IPS-18a (cell line): ENCODE measurements around the gene SND1.

ENCODE experiments used
- H3K27ac ChIP-seq: one replicate; pipeline ENCODE4 v1.5.1; 2013; ENCODE audit warnings: low read length
- H3K27me3 ChIP-seq: one replicate; pipeline ENCODE4 v1.6.1; 2013; ENCODE audit warnings: mild to moderate bottlenecking, low read length; ENCODE audit not compliant: control insufficient read depth, insufficient read depth
- H3K36me3 ChIP-seq: one replicate; pipeline ENCODE4 v1.6.1; 2013; ENCODE audit warnings: low read depth, low read length; ENCODE audit not compliant: control insufficient read depth
- H3K4me1 ChIP-seq: one replicate; pipeline ENCODE4 v1.6.1; 2013; ENCODE audit warnings: low read depth, low read length; ENCODE audit not compliant: control insufficient read depth
- H3K4me3 ChIP-seq: one replicate; pipeline ENCODE4 v1.5.1; 2013; ENCODE audit warnings: low read length
- H3K9ac ChIP-seq: one replicate; pipeline ENCODE4 v1.6.1; 2013; ENCODE audit warnings: mild to moderate bottlenecking, low read length, moderate library complexity
- H3K9me3 ChIP-seq: one replicate; pipeline ENCODE4 v1.6.1; 2013; ENCODE audit warnings: low read depth, low read length; ENCODE audit not compliant: control insufficient read depth

Gene SND1

DNA sequence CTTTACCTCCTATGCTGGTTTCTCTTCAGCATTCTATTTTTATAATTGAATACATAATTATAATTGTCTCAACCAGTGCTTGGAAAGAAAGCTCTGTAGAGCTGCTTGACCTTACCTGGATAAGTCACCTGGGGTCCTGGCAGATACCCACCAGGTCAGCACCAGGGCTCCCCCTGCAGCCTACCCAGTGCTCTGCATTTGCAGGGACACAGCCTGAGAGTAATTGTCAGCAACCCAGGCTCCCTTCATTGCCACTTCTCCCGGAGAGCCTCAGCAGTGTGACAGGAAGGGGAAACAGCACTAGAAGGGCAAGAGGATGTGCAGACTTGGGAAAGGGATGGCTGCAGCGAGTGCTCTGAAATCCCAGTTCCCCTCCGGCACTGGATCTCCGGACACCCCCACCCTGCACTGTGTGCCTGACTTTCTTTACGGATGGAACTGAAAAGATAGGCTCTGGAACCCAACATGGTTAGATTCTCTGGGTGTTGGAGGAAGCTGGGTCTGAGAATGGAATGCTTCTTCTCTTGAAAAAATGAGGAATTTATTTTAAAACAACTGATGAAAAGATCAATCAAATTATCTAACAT, 22.6 kb upstream of the SND1 start:
- H3K9me3 ChIP-seq: no peaks in the 10 kb centered on the region
- no peaks in the 10 kb centered on the region for H3K27me3 ChIP-seq
- H3K4me1 ChIP-seq: no peaks in the 10 kb centered on the region
- H3K9ac ChIP-seq: no peak overlapping the region
- no peak overlapping the region for H3K27ac ChIP-seq
- no peak overlapping the region for H3K4me3 ChIP-seq
- H3K36me3 ChIP-seq: no peaks in the 10 kb centered on the region

- H3K27ac ChIP-seq: no peak overlapping the region
- no peaks in the 10 kb centered on the region for H3K9me3 ChIP-seq
- no peaks in the 10 kb centered on the region for H3K4me1 ChIP-seq
- no peak overlapping the region for H3K9ac ChIP-seq
- no peaks in the 10 kb centered on the region for H3K36me3 ChIP-seq
- no peaks in the 10 kb centered on the region for H3K27me3 ChIP-seq
- no peak overlapping the region for H3K4me3 ChIP-seq
Measured at GRCh38 chr7:127632276-127632910, 19.6 kb upstream of the SND1 start.

DNA sequence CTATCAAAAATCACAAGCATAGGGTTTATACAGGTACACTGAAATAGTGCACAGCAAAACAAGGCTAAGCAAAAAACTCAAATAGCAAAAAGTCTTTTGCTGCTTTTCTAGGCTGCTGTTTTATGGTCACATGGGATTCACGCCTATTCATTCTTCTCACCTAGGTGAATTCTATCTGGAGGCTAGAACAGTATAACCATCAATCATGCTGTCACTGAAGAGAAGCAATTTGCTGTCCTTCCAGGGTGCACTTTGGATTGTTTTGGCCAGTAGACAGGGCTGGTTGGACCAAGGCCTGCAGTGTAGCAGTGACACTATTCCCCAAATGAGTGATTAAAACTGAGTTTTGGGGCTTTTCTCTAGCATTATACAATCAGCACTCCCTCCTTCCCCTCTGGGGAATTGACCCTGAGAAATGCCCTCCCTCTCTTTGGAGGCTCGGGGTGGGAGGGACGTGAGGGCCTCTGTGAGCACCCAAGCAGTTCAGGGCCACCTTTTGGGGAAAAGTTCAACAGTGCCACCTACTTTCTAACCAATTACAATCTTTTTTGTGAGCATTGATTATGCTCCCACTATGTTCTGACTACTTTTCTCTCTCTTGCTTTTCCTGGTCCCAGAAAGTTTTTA, 16.2 kb upstream of the SND1 start:
- Histone ChIP-seq H3K9ac (no peak overlapping the region), H3K27me3 (no peaks in the 10 kb centered on the region), H3K36me3 (no peaks in the 10 kb centered on the region), H3K4me1 (no peaks in the 10 kb centered on the region), H3K27ac (no peak overlapping the region), H3K9me3 (no peaks in the 10 kb centered on the region), H3K4me3 (no peak overlapping the region)

DNA sequence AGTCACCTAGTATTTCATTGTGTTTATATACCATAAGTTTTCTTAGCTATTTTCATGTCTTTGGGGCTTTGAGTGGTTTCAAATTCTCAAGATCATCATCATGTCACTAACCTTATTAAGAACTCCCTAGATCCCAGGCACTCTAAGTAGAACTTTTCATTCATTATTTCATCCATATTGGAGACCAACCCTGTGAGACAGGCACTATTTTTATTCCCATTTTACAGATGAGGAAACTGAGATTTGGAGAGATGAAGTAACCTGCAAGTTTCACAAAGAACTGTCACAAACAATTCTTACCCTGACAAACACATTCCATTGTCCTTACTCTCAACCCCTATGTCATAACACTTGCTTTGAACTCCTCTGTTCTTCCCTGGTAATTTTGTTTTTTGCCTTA, 13.8 kb upstream of the SND1 start:
- Histone ChIP-seq H3K9ac (no peak overlapping the region), H3K4me1 (no peaks in the 10 kb centered on the region), H3K27me3 (no peaks in the 10 kb centered on the region), H3K36me3 (no peaks in the 10 kb centered on the region), H3K4me3 (no peak overlapping the region), H3K27ac (no peak overlapping the region), H3K9me3 (no peaks in the 10 kb centered on the region)

- H3K4me3 ChIP-seq: no peak overlapping the region
- no peaks in the 10 kb centered on the region for H3K27me3 ChIP-seq
- no peak overlapping the region for H3K27ac ChIP-seq
- no peaks in the 10 kb centered on the region for H3K36me3 ChIP-seq
- H3K4me1 ChIP-seq: no peaks in the 10 kb centered on the region
- H3K9me3 ChIP-seq: no peaks in the 10 kb centered on the region
- H3K9ac ChIP-seq: no peak overlapping the region
Measured at GRCh38 chr7:127644484-127644883, 7.5 kb upstream of the SND1 start.

DNA sequence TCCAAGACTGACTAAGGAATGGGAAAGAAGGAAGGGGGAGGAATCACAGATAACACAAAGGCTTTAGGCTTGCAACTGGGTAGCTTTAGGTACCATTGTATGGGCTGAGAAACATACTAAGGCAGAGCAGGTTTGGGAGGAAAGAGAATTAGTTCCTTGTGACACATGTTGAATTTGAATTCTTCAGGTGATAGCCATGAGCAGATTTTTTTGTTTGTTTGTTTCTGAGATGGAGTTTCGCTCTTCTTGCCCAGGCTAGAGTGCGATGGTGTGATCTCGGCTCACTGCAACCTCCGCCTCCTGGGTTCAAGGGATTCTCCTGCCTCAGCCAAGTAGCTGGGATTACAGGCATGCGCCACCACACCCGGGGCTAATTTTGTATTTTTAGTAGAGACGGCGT, 4.4 kb upstream of the SND1 start:
- no peak overlapping the region for H3K27ac ChIP-seq
- H3K27me3 ChIP-seq: no peaks in the 10 kb centered on the region
- H3K4me1 ChIP-seq: peaks cover 5% of the 10 kb centered on the region
- H3K9ac ChIP-seq: no peak overlapping the region
- no peaks in the 10 kb centered on the region for H3K9me3 ChIP-seq
- no peaks in the 10 kb centered on the region for H3K36me3 ChIP-seq
- no peak overlapping the region for H3K4me3 ChIP-seq

DNA sequence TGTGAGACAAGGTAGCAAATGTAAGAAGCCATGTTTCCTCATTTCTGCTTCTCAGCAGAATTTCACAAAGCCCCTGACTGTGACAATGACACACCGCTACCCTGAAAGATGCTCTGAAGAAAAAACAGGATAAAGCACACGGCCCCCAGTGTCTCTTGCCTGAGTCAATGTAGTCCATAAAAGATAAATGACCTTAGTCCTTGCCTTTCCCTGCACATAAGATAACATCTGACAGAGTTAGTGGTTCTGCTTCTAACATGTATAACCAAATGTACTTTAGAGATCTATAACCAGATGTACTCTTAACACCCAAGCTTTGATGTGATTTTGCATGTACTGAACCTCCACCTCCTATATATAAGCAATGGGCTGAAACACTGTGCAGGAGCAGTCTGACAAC, 3.0 kb upstream of the SND1 start:
- H3K27me3 ChIP-seq: no peaks in the 10 kb centered on the region
- H3K4me1 ChIP-seq: peaks cover 11% of the 10 kb centered on the region
- no peaks in the 10 kb centered on the region for H3K36me3 ChIP-seq
- no peaks in the 10 kb centered on the region for H3K9me3 ChIP-seq
- H3K9ac ChIP-seq: no peak overlapping the region
- no peak overlapping the region for H3K27ac ChIP-seq
- H3K4me3 ChIP-seq: no peak overlapping the region

- Histone ChIP-seq H3K9ac (peak overlapping the region; percentile 86), H3K9me3 (no peaks in the 10 kb centered on the region), H3K4me1 (peaks cover 17% of the 10 kb centered on the region), H3K27me3 (no peaks in the 10 kb centered on the region), H3K27ac (peak overlapping the region; percentile 86), H3K36me3 (peaks cover 3% of the 10 kb centered on the region), H3K4me3 (peak overlapping the region; percentile 97)
Measured at GRCh38 chr7:127650847-127651555, 993 bp upstream of the SND1 start.

DNA sequence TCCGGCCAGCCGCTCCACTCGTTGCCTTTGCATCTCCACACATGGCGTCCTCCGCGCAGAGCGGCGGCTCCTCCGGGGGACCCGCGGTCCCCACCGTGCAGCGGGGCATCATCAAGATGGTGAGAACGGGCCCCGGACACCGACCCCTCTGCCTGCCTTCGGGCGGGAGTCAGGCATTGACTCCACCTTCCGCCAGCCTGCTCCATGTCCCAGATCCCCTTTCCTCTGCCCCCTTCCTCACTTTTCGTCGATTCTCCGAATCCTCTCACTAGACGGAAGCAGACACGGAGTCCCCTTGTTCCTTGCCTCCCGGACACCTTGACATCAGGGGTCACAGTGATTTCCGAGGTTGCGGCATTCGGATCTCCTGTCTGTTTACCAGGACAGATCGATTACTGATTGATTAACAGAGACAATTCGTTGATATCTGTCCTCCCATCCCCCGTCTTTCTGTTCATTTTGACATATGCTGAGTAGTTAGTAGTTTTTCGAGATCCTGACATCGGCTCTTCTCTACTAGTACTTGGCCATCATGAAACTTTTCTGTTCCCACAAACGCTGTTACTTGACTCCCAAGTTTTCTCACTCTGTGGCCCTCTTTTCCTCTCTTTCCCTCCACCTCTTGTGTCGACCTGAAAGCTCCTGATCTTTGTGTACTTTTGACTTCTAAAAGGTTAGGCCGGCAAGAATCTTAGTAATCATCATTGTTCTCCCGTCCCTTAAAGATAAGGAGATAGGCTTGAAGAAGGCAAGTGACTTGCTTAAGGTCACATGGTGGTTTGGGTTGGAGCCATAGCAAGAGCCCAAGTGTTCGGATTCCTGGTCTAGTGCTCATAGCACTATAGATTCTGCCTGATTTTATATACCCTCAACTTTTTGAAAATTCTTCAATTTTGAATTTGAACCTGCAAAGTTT, 597 bp downstream of the SND1 start:
- Histone ChIP-seq H3K9ac (peak overlapping the region; percentile 83), H3K9me3 (no peaks in the 10 kb centered on the region), H3K36me3 (peaks cover 3% of the 10 kb centered on the region), H3K4me3 (peak overlapping the region; percentile 97), H3K27me3 (no peaks in the 10 kb centered on the region), H3K4me1 (peaks cover 17% of the 10 kb centered on the region), H3K27ac (peak overlapping the region; percentile 62)

- Histone ChIP-seq H3K4me1 (peaks cover 17% of the 10 kb centered on the region), H3K27me3 (no peaks in the 10 kb centered on the region), H3K27ac (no peak overlapping the region), H3K4me3 (peak overlapping the region; percentile 97), H3K9ac (peak overlapping the region; percentile 83), H3K36me3 (peaks cover 3% of the 10 kb centered on the region), H3K9me3 (no peaks in the 10 kb centered on the region)
Measured at GRCh38 chr7:127653396-127653795, 1.4 kb downstream of the SND1 start.
